HG02870 (cell line): ENCODE data around the gene COL9A3.

Experiments used
- ATAC-seq: cut with Tn5 transposase; IDR thresholded peaks from one replicate; pipeline ENCODE4 v1.9.1; 2021; ENCODE audit warnings: mild to moderate bottlenecking, moderate library complexity; ENCODE audit not compliant: unreplicated experiment

The COL9A3 gene

DNA sequence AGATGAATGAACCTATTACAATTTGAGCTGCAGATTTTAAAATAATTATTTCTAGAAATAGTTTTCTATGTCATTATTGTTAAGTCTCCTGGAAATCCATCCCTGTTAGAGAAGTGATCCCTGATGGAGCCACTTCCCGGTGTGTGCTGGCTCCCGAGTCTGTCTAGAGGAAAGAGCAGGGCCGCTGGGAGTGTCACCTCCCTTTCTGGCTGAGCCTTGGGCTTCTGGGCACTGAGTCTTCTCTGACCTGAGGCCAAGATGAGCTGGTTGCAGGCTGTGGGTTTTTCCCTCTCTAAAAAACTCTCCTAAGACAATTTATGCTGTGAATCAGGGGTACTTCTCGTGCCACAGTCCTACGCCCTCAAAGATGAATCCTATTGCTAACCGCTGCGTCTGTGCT, 73.6 kb downstream of the COL9A3 start:
- no peak for ATAC-seq
